Activated CD8-positive, alpha-beta memory T cell treated with anti-CD3 and anti-CD28 coated beads for 48 hours (primary cell): ENCODE measurements around the gene TARS1.
A peak's percentile ranks its signal among the peaks of the same experiment; 100 is the strongest.

Source experiments
- DNase-seq, 3 experiments: peaks; one replicate each; pipeline ENCODE4 v3.0.0-alpha.2; 2020; ENCODE audit warnings: low read depth in 2 of 3, low spot score in 2 of 3

Gene TARS1

DNA sequence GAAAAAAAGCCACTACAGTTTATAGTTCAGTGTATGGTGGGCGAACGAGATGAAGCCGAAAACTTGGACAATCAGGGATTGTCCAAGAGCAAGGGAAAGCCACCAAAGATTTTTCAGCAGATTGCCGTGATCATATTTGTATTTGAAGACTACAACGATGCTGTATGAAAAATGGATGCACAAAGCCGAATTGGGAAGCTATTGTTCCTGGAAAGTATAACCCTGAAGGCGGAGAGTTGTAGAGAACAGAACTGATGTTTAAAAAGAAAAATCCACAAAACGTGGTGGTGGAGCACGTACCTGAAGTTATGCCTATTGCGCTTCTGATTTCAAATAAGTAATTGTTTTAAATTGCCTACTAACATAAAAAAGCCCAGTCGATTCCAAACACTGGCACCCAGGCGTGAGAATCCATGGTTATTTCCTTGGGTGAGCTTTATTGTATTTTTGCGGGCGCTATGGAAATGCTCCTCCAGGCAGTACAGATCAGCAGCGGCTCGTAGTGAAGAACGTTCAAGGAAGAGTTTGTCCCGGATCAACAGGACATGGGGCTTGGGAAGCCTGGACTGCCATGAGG is 772 bp upstream of the TARS1 start:
- DNase-seq, result no peak

DNA sequence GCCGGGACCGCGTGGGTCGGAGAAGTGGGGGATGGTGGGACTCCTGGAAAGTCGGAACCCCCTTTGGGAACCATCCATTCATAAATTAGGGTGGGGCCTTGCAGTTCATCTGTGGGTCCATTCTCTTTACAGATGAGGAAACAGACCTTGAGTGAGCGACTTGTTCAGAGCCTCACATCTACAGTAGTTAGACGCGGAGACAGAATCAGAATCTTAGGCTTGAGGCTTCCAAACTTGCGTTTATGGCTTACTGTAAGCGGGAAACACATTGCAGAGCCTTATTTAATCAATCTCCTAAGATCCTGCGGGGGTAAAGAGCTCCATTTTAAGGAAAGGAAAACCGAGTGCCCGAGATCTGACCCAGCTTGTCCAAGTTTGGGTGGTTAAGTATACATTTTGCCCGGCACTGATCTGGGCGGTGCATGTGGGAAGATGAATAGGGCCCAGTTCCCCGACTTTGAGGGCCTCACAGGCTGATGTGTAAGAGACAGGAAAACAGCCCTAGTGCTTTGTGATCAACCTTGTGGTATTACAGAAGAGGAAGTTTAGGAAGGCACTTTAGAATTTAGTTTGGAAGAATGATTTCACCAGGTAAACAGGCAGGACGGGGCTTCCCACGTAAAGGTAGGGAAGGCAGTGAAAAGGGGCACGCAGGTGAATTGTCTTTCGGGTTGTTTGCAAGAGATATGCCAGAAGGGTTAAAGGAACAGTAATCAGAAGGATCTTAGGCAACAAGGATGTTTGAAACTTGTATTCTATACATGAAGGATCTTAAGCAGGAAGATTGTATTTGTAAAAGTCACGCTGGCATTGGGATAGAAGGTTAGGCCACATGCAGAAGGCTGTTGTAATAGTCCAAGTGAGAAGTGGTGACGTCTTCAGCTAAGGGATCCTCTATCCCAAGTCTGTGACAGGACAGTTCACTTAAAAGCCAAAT is 744 bp downstream of the TARS1 start:
- DNase-seq, result peak in 1 of 3 experiments; percentile 9

DNA sequence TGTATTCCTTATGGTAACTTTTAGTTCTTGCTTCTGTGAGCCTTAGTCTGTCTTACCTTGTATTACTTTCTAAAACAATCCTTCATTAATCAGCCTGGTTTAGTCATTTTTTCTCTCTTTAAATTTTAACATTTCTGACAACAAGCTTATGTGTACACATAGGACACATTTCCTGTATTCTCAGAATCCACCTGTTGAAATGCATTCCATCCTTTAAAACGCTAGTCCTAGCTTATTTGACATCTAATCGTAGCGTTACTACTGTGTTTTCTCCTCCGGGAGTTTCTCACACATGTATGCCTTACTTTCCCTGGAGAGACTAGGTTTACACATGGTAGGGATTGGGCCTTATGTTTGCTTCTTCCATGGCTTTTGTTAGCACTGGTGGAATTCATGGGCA is 3.8 kb downstream of the TARS1 start:
- DNase-seq, result no peak

DNA sequence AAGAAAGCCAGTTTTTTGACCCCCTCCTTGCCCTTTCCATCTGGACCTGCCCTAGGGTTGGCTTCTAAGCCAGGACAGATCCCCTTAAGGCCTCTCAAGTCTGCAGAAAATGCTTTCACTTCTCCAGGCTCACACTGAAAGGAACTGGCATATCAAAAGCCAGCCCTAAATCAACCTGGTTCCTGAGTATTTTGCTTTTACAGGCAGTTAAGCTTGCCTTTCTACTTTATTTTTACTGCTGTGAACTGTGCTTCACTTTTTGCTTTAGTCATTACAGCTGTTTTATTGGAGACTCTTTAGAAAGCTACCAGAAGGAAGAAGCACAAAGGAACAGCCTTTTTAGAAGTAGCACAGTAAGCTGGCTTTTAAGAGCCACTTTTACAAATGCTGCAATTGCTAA is 5.0 kb downstream of the TARS1 start:
- DNase-seq, result no peak

DNA sequence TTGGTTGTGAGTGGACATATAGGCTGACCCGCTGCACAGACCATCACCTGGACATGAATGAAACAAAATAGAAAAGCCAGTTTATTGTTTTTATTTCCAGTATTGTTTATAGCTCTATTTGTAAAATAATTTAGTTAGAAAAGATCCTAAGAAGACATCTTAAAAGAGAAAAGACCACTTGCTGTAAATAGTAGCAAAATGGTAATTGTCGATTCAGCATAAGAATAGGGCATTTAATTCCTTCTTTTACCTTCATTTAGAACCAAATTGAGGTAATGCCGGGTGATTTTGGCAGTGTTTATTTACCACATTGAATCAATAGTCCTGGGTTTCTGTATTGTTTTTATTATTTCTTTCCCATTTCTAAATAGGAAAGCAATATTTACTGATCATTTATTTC is 7.4 kb downstream of the TARS1 start:
- DNase-seq, result no peak

DNA sequence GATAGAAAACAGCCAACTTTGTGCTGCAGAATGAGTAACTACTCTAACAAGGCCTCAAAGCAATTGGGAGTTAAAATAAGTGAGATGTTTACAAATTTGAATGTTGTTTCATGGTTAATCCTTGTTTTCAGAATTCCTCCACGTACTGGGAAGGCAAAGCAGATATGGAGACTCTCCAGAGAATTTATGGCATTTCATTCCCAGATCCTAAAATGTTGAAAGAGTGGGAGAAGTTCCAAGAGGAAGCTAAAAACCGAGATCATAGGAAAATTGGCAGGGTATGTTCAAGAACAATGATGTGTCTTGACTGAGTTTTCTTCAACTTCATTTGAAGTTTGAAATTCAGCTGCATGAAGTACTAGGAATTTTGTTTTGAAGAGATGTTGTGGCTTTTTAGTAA is 16.4 kb downstream of the TARS1 start:
- DNase-seq, result no peak

DNA sequence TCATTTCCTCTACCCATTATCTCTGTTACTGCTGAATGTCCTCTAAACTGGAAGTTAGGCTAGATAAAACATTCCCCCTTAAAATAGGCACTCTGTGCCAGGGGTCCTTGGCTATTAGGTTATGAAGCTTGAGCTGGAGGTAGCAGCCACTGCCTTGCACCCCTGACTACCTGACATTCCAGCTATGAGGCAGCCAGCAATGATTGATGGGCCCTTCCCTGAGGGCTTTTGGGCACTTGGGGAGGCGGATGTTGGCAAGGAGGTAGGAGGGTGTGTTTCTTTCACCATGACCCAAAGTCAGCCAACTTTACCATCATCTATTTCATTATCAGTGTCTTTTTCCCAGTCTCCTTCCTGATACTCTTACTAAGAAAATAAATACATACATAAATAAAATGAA is 17.1 kb downstream of the TARS1 start:
- no peak for DNase-seq

DNA sequence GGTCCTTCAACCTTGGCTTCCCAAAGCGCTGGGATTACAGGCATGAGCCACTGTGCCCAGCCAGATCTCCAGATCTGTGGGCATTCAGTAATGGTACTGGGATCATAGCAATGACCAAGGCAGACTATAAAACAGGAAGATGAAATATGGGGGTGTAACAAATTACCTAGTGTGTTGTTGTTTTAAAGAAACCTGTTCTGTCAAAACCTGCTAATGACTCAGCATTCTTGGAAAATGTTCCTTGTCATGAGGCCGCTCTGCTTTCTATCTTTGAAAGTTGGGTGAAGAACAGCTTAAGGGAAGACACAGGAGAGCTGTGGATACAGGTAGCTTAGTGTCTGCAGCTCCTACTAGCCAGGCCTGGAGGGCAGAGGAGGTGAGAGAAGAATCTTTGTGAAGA is 19.4 kb downstream of the TARS1 start:
- no peak for DNase-seq

DNA sequence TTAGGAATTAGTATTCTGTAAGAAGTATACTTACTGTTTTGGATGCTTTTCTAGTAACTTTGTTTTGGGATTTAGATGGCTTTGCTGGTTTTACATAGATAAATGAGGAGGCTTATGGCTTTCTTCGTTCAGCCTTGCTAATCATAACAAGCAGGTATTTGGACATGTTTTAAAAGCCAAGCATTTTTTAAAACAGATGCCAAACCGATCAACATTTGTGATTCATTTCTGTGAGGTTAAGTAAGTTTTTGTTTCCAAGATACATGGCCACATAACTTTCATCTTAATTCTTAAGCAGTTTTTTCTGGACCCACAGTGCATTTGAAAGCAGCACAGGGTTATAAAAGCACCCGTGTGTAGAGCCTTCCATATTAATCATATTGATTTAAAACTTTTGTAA is 21.7 kb downstream of the TARS1 start:
- no peak for DNase-seq

DNA sequence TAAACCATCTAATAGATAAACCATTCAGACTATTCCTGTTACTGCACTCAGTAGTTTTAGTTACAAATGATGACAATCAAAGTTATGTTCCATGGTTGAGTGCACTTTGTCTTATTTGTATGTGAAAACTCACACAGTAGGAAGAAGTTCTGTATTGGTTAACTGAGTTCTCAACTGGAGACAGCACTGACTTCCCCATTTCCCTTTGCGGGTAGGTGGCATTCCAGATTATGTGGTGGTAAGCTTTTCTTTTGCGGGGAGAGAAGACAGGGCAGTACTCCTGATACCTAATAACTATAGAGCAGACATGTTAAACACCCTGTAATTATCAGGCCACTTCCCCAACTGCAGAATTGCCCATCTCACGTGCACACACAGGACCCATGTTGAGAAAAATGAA is 24.4 kb downstream of the TARS1 start:
- DNase-seq, result no peak

DNA sequence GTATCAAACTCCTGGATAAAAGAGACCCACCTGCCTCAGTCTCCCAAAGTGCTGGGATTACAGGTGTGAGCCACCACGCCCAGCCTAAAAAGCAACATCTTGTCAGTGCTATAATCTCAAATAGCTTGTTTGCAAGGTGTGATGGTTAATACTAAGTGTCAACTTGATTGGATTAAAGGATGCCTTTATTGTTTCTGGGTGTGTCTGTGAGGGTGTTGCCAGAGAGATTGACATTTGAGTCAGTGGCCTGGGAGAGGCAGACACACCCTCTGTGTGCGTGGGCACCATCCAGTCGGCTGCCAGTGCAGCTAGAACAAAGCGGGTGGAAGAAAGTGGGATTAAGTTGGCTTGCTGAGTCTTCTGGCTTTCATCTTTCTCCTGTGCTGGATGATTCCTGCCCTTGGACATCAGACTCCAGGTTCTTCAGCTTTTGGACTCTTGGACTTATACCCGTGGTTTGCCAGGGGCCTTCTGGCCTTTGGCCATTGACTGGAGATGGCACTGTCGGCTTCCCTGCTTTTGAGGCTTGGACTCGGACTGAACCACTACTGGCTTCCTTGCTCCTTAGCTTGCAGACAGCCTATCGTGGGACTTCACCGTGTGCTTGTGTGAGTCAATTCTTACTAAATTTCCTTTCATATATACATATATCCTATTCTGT is 28.1 kb downstream of the TARS1 start:
- no peak for DNase-seq

DNA sequence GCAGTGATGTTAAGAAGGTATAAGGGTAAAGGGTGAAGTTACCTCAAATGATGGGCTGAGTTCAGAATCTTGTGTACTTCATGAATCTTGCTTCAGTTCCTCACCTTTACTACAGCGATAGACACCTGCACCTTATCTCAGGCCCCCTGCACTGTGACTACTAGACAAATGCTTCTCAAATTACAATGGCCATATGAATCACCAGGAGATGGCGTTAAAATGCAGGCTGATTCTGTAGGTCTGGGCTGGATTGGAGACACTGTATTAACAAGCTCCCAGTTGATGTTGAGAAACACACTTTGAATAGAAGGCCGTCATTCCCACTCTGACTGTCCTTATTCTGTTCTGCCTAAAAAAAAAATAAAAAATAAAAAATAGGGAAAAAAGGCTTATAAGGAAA is 29.8 kb downstream of the TARS1 start:
- DNase-seq, result no peak

DNA sequence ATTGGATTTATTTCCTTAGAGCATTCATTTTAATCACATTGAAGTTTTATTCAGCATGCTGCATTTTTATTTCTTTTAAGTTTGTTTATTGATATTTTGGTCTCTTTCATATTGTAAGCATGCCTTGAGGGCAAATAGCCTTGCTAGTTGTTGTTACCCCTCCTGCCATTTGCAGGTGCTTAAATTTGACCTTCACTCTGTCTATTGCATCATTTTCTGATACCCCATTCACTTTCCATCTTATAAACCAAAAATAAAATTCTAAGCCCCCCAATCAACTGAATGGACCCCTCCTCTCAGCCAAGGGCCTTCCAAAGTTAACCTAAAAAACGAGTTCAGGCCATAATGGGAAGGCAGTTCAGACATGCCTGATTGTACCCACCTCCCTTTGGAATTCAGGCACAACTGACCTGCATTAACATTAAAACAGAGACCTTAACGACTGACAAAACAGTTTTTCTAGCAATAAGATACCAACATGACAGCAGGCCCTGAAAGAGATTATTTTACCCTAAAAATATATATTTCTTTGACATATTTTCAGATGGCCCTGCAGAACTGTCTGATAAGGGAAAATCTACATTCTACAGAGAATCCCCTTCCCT is 32.1 kb downstream of the TARS1 start:
- DNase-seq, result no peak

DNA sequence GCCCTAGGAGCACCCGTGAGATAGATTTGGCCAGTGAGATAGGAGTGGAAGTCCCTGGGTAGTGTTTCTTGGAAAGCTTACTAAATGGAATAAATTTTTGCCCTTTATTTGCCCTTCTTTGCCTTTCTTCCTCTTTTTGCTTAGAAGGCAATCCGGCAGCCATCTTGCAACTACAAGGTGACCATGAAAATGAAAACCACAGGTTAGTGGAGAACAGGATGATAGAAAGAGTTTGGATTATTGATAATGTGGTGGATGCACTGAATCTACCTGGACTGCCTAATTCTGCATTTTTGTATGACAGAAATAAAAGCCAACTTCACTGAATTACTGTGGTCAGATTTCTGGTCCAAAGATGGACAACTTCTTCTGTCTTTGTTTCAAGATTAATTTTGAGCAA is 33.2 kb downstream of the TARS1 start:
- no peak for DNase-seq

DNA sequence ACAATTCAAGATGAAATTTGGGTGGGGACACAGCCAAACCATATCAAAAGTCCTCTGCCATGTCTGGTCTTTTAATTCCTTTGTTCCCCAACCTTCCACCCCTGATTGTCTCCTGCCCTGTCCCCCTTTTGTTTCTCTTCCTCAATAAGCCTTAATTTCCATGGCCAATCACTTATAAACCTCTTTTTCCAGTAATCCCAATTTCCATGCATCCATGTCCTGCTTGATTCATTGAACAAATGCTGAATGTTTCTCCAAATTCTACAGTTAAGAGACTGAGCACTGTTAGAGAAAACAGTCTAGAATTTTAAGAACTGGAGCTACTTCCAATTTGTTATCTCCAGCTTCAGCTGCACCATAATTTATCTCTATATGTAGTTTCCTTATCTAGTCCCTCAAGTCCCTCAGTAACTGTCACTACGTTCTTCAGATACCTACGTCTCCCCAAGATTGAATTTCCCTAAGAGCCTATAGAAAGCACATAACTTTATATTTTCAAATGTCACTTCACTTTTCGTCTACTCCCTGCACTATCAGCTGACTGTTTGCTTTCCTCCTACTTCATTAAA is 34.2 kb downstream of the TARS1 start:
- DNase-seq, result no peak

DNA sequence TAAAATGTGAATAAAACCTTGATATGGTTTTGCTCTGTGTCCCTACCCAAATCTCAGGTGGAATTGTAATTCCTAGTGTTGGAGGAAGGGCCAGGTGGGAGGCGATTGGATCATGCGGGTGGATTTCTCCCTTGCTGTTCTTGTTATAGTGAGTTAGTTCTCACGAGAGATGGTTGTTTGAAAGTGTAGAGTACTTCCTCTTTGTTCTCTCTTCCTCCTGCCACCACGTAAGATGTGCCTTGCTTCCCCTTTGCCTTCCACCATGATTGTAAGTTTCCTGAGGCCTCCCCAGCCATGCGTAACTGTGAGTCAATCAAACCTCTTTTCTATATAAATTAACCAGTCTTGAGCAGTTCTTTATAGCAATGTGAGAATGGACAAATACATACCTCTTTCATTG is 34.9 kb downstream of the TARS1 start:
- DNase-seq, result no peak

DNA sequence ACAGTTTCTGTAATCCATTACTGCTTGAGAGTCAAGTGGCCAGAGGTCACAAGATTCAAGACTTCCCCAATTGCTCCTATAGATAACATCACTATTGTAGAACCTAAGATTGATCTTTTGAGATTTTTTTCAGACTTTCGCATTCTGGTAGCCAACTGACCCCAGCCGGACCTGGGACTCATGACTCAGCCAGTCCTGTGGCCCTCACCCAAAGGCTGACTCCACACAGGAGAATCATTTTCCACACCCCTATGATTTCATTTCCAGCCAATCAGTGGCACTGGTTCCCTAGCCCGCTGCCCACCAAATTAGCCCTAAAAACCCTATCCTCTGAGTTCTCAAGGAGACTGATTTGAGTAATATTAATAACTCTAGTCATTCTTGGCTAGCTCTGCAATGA is 36.2 kb downstream of the TARS1 start:
- no peak for DNase-seq

DNA sequence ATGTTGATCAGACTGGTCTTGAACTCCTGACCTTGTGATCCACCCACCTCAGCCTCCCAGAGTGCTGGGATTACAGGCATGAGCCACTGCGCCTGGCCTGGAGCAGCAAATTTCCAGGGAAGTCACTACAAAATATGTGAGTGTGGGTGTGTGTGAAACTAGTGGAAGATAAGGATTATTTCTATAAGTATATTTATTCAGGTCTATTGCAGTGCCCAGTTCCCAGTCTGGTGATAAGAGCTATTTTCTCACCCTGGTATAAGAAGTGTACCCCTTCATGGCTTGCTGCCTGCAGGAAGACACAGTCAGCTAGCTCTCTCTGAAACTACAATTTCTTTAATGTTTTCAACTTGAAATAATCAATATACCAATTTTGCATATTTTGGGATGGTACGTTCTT is 37.1 kb downstream of the TARS1 start:
- DNase-seq, result no peak

DNA sequence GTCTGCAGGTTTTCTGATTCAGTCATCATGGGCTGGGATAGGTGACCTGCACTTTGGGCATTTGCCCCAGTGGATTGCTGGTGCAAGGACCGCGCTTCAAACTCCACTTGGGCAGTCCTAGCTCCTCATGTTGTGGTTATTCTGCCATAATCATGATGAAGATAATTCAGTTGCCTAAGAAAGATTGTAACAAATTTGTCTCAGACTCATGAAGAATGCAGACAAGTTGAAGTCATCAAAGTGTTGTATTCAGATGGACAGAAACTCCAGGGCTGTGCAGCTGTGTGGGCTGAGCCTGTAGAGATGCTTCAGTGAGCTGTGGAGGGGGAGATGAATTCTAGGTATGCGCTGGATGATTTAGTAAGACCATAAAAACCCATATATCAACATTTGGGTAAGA is 38.5 kb downstream of the TARS1 start:
- no peak for DNase-seq

DNA sequence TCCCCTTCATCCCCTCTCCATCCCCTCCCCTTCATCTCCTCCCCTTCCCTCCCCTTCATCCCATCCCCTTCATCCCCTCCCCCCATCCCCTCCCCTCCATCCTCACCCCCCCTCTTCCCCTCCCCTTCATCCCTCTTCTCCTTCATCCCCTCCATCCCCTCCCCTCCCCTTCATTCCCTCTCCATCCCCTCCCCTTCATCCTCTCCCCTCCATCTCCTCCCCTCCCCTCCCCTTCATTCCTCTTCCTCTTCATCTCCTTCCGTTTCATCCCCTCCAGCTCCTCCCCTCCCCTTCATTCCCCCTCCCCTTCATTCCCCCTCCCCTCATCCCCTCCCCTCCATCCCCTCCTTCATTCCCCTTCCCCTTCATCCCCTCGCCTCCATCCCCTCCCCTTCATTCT is 40.1 kb downstream of the TARS1 start:
- DNase-seq, result no peak

DNA sequence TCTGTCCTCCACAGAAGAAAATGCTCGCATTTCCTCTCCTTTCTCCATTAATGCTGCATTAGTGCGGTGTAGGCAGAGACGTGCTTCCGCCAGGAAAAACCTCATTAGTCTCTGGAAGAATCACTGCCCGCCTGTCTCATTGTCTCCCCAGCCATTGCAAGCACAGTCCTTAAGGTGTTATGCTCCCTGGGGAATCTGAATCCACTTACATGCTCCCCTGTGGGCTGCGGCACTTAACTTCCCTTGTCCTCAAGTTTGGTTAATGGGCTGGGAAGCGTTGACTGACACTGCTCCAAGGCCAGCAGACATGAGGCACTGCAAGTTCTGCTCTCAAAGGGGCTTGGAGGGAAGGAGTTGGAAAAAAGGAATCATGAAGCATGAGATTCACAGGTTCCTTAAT is 41.6 kb downstream of the TARS1 start:
- DNase-seq, result no peak

DNA sequence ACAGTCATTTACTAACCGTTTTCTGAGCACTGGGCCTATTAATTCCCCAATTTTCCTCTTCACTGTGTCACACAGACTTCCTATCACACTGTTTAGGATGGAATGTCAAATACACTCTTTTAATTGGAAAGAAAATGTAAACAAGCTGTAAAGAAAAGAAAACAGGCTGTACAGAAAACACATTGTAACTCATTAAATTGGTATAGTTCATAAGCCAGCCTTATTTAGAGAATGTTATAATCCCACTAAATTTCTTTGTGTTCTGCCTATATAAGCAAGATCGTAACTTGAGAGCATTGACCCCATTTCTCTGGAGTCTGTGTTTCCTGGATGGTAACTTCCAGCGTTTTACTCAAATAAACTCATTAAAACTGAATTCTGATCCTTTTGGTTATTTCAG is 46.5 kb downstream of the TARS1 start:
- DNase-seq, result no peak
